Measurements from ENCODE around the gene ZBTB49. TPM values are rescaled to one million over a fixed set of nuclear protein-coding genes. Genes with fewer than 3 reads are reported as not detected.

The ZBTB49 gene
- total RNA-seq, 1 donor from 2014 or later = 13.3 TPM

GRCh38 chr4:4323705-4324534, 33.9 kb downstream of the ZBTB49 start:
- Mint-ChIP-seq H3K27ac (ENCODE audit: unreplicated experiment) (peak overlapping the region; percentile 100), H3K4me3 (ENCODE audit: unreplicated experiment) (peak overlapping the region; percentile 70), H3K4me1 (ENCODE audit: unreplicated experiment) (peaks cover 57% of the 10 kb centered on the region), H3K9me3 (ENCODE audit: unreplicated experiment) (no peaks in the 10 kb centered on the region), H3K27me3 (ENCODE audit: unreplicated experiment) (peaks cover 17% of the 10 kb centered on the region), H3K36me3 (ENCODE audit: low read depth, unreplicated experiment) (peaks cover 4% of the 10 kb centered on the region)
- no peak for TF ChIP-seq CTCF (IDR thresholded peaks at IDR 0.05; ENCODE audit: unreplicated experiment)
- peak; percentile 38 for DNase-seq (ENCODE audit: low spot score)

GRCh38 chr4:4325321-4325720, 35.3 kb downstream of the ZBTB49 start:
- peaks cover 4% of the 10 kb centered on the region for H3K36me3 Mint-ChIP-seq (ENCODE audit: low read depth, unreplicated experiment)
- no peak for DNase-seq (ENCODE audit: low spot score)
- no peaks in the 10 kb centered on the region for H3K9me3 Mint-ChIP-seq (ENCODE audit: unreplicated experiment)
- no peak for TF ChIP-seq CTCF (IDR thresholded peaks at IDR 0.05; ENCODE audit: unreplicated experiment)
- no peak overlapping the region for H3K4me3 Mint-ChIP-seq (ENCODE audit: unreplicated experiment)
- peaks cover 57% of the 10 kb centered on the region for H3K4me1 Mint-ChIP-seq (ENCODE audit: unreplicated experiment)
- peak overlapping the region; percentile 100 for H3K27ac Mint-ChIP-seq (ENCODE audit: unreplicated experiment)
- H3K27me3 Mint-ChIP-seq (ENCODE audit: unreplicated experiment) = peaks cover 18% of the 10 kb centered on the region

GRCh38 chr4:4326166-4326565, 36.1 kb downstream of the ZBTB49 start:
- Mint-ChIP-seq H3K27me3 (ENCODE audit: unreplicated experiment) (peaks cover 18% of the 10 kb centered on the region), H3K4me1 (ENCODE audit: unreplicated experiment) (peaks cover 57% of the 10 kb centered on the region), H3K4me3 (ENCODE audit: unreplicated experiment) (no peak overlapping the region), H3K27ac (ENCODE audit: unreplicated experiment) (no peak overlapping the region), H3K36me3 (ENCODE audit: low read depth, unreplicated experiment) (peaks cover 4% of the 10 kb centered on the region), H3K9me3 (ENCODE audit: unreplicated experiment) (no peaks in the 10 kb centered on the region)
- no peak for TF ChIP-seq CTCF (IDR thresholded peaks at IDR 0.05; ENCODE audit: unreplicated experiment)
- DNase-seq (ENCODE audit: low spot score) = no peak

- H3K36me3 Mint-ChIP-seq (ENCODE audit: low read depth, unreplicated experiment) = peaks cover 2% of the 10 kb centered on the region
- H3K9me3 Mint-ChIP-seq (ENCODE audit: unreplicated experiment) = no peaks in the 10 kb centered on the region
Measured at GRCh38 chr4:4327652-4328121, 37.6 kb downstream of the ZBTB49 start.

More at GRCh38 chr4:4327652-4328121, 37.6 kb downstream of the ZBTB49 start:
- peaks cover 47% of the 10 kb centered on the region for H3K4me1 Mint-ChIP-seq (ENCODE audit: unreplicated experiment)
- H3K4me3 Mint-ChIP-seq (ENCODE audit: unreplicated experiment) = no peak overlapping the region
- peaks cover 12% of the 10 kb centered on the region for H3K27me3 Mint-ChIP-seq (ENCODE audit: unreplicated experiment)
- peak overlapping the region; percentile 99 for H3K27ac Mint-ChIP-seq (ENCODE audit: unreplicated experiment)
- DNase-seq (ENCODE audit: low spot score) = peak; percentile 72
- peak; percentile 53 for TF ChIP-seq CTCF (IDR thresholded peaks at IDR 0.05; ENCODE audit: unreplicated experiment)
